ENCODE data around the gene HCLS1.

DNA sequence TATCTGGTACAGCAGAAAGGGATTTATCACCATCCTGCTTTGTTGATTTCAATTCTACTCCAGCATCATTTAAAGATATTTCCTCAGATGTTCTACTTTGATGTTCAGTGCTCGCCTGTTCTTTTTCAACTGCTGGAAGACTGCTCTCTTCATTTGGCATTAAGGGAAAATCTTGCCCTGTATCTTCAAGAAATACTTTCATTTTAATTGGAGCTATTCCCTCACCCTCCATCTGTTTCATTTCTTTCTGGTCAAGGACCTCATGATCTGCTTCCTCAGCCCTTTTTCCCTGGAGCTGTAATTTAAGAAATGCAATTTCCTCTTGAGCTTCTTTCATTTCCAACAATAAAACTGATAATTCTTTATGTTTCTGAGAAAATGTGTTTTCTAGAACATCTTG lies 37.8 kb upstream of the HCLS1 start:
- TF ChIP-seq, protein P1, sequence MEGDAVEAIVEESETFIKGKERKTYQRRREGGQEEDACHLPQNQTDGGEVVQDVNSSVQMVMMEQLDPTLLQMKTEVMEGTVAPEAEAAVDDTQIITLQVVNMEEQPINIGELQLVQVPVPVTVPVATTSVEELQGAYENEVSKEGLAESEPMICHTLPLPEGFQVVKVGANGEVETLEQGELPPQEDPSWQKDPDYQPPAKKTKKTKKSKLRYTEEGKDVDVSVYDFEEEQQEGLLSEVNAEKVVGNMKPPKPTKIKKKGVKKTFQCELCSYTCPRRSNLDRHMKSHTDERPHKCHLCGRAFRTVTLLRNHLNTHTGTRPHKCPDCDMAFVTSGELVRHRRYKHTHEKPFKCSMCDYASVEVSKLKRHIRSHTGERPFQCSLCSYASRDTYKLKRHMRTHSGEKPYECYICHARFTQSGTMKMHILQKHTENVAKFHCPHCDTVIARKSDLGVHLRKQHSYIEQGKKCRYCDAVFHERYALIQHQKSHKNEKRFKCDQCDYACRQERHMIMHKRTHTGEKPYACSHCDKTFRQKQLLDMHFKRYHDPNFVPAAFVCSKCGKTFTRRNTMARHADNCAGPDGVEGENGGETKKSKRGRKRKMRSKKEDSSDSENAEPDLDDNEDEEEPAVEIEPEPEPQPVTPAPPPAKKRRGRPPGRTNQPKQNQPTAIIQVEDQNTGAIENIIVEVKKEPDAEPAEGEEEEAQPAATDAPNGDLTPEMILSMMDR (IDR thresholded peaks at IDR 0.05): no peak
- no peak for TF ChIP-seq POLR2A (IDR thresholded peaks at IDR 0.05)

Data from Peyer's patch (tissue), 4 donors.